ENCODE data around the gene PAIP2B. TPM values are rescaled to one million over a fixed set of nuclear protein-coding genes. Genes with fewer than 3 reads are reported as not detected.

Gene PAIP2B
- total and polyA plus RNA-seq, 2 of the 13 experiments (the other 11 are each of a cell fraction or from before 2014, with no cell fraction given), result 0.16 to 0.29 TPM

DNA sequence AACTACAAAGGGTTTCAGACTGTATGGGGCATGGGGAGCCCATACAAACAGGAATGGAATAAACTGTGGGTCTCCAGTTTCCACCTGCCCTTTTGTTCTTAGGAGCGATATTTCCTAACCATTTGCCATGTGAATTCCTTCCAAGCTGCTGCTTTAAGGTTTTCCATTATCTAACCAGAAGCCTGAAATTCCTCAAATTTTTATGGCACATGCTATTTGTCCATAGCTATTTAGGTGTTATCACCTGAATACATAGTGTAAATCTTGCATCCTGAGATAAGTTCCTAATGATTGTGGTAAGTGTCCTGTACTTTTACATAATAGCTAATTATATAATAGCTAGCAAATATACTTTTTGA is 17.4 kb upstream of the PAIP2B start:
- intact Hi-C loops (cut with micrococcal nuclease; ENCODE audit: unreplicated experiment) (no loop called here), in situ Hi-C loops (cut with HindIII; ENCODE audit: extremely low pct_ligation_motif_present, low pct_unique_long_range_greater_than_20kb) (no loop called here)
- DNase-seq (ENCODE audit: low spot score), result no peak
- H3K79me2 ChIP-seq (ENCODE audit: insufficient read depth, low read length), result no peaks in the 10 kb centered on the region
- BruUV-seq (replicated peaks), result no TSS peak
- no peaks in the 10 kb centered on the region; a peak in 1 of 5 replicates for H3K27me3 ChIP-seq (ENCODE audit: control insufficient read depth in 1 of 2, insufficient read depth in 2 of 2, low read length in 2 of 2)
- FAIRE-seq, result no peak
- H3K4me2 ChIP-seq (ENCODE audit: low read depth, low read length), result no peak overlapping the region
- H4K20me1 ChIP-seq (ENCODE audit: insufficient read depth, low read length), result no peaks in the 10 kb centered on the region
- ATAC-seq, result no peak
- ChIA-PET POLR2A (no interaction called here), CTCF (ENCODE audit: low intra/inter-chr PET ratio, low total read pairs) (no interaction called here)
- H3K9ac ChIP-seq (ENCODE audit: insufficient read depth, low read depth, low read length), result no peak overlapping the region
- H3K4me3 ChIP-seq (replicated peaks in 1 of 3; ENCODE audit: insufficient read depth in 1 of 3, low read depth in 2 of 3, low read length in 3 of 3), result no peak overlapping the region
- no peaks in the 10 kb centered on the region for H3K4me1 ChIP-seq (ENCODE audit: insufficient read depth, low read length)
- H3K36me3 ChIP-seq (replicated peaks in 1 of 2; ENCODE audit: control insufficient read depth in 1 of 2, insufficient read depth in 2 of 2, low read length in 2 of 2), result no peaks in the 10 kb centered on the region
- H2AFZ ChIP-seq (ENCODE audit: low read length), result no peak overlapping the region
- no peak overlapping the region for H3K27ac ChIP-seq (ENCODE audit: extremely low read length, insufficient read depth, low read length)
- 0% methylated on average over 1 of the region's 1 CpG for whole genome bisulfite sequencing (ENCODE audit: low lambda C conversion rate)
- H3K9me3 ChIP-seq (ENCODE audit: low read length), result no peaks in the 10 kb centered on the region
- TF ChIP-seq, protein P1, sequence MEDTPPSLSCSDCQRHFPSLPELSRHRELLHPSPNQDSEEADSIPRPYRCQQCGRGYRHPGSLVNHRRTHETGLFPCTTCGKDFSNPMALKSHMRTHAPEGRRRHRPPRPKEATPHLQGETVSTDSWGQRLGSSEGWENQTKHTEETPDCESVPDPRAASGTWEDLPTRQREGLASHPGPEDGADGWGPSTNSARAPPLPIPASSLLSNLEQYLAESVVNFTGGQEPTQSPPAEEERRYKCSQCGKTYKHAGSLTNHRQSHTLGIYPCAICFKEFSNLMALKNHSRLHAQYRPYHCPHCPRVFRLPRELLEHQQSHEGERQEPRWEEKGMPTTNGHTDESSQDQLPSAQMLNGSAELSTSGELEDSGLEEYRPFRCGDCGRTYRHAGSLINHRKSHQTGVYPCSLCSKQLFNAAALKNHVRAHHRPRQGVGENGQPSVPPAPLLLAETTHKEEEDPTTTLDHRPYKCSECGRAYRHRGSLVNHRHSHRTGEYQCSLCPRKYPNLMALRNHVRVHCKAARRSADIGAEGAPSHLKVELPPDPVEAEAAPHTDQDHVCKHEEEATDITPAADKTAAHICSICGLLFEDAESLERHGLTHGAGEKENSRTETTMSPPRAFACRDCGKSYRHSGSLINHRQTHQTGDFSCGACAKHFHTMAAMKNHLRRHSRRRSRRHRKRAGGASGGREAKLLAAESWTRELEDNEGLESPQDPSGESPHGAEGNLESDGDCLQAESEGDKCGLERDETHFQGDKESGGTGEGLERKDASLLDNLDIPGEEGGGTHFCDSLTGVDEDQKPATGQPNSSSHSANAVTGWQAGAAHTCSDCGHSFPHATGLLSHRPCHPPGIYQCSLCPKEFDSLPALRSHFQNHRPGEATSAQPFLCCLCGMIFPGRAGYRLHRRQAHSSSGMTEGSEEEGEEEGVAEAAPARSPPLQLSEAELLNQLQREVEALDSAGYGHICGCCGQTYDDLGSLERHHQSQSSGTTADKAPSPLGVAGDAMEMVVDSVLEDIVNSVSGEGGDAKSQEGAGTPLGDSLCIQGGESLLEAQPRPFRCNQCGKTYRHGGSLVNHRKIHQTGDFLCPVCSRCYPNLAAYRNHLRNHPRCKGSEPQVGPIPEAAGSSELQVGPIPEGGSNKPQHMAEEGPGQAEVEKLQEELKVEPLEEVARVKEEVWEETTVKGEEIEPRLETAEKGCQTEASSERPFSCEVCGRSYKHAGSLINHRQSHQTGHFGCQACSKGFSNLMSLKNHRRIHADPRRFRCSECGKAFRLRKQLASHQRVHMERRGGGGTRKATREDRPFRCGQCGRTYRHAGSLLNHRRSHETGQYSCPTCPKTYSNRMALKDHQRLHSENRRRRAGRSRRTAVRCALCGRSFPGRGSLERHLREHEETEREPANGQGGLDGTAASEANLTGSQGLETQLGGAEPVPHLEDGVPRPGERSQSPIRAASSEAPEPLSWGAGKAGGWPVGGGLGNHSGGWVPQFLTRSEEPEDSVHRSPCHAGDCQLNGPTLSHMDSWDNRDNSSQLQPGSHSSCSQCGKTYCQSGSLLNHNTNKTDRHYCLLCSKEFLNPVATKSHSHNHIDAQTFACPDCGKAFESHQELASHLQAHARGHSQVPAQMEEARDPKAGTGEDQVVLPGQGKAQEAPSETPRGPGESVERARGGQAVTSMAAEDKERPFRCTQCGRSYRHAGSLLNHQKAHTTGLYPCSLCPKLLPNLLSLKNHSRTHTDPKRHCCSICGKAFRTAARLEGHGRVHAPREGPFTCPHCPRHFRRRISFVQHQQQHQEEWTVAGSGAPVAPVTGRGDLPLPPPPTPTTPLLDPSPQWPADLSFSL (CRISPR knock-in tag; IDR thresholded peaks at IDR 0.05), result no peak
- no peak for TF ChIP-seq BORCS8-MEF2B (CRISPR knock-in tag; IDR thresholded peaks at IDR 0.05)
- TF ChIP-seq CBX1 (IDR thresholded peaks at IDR 0.05; ENCODE audit: low read depth), result no peak
- no peak for TF ChIP-seq ELF3 (CRISPR knock-in tag; IDR thresholded peaks at IDR 0.05)
- TF ChIP-seq CCDC6 (CRISPR knock-in tag; IDR thresholded peaks at IDR 0.05), result no peak
- TF ChIP-seq, protein P2, sequence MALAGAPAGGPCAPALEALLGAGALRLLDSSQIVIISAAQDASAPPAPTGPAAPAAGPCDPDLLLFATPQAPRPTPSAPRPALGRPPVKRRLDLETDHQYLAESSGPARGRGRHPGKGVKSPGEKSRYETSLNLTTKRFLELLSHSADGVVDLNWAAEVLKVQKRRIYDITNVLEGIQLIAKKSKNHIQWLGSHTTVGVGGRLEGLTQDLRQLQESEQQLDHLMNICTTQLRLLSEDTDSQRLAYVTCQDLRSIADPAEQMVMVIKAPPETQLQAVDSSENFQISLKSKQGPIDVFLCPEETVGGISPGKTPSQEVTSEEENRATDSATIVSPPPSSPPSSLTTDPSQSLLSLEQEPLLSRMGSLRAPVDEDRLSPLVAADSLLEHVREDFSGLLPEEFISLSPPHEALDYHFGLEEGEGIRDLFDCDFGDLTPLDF (CRISPR knock-in tag; IDR thresholded peaks at IDR 0.05), result no peak
- no peak for TF ChIP-seq SMAD9 (CRISPR knock-in tag; IDR thresholded peaks at IDR 0.05)
- TF ChIP-seq, protein P3, sequence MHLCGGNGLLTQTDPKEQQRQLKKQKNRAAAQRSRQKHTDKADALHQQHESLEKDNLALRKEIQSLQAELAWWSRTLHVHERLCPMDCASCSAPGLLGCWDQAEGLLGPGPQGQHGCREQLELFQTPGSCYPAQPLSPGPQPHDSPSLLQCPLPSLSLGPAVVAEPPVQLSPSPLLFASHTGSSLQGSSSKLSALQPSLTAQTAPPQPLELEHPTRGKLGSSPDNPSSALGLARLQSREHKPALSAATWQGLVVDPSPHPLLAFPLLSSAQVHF (CRISPR knock-in tag; IDR thresholded peaks at IDR 0.05), result no peak
- TF ChIP-seq ZFP82 (CRISPR knock-in tag; IDR thresholded peaks at IDR 0.05; ENCODE audit: borderline replicate concordance), result no peak
- TF ChIP-seq PHF8 (CRISPR knock-in tag; IDR thresholded peaks at IDR 0.05), result no peak
